ENCODE measurements around the gene RRP1B. TPM values are rescaled to one million over a fixed set of nuclear protein-coding genes. Genes with fewer than 3 reads are reported as not detected.

The RRP1B gene
- total and polyA plus RNA-seq, 2 experiments from 2014 or later, result 54.8 to 95.7 TPM

- TF ChIP-seq, protein P1, sequence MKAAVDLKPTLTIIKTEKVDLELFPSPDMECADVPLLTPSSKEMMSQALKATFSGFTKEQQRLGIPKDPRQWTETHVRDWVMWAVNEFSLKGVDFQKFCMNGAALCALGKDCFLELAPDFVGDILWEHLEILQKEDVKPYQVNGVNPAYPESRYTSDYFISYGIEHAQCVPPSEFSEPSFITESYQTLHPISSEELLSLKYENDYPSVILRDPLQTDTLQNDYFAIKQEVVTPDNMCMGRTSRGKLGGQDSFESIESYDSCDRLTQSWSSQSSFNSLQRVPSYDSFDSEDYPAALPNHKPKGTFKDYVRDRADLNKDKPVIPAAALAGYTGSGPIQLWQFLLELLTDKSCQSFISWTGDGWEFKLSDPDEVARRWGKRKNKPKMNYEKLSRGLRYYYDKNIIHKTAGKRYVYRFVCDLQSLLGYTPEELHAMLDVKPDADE (IDR thresholded peaks at IDR 0.05), result no peak
- TF ChIP-seq EZH2 (IDR thresholded peaks at IDR 0.05; ENCODE audit: low read depth, unreplicated experiment), result no peak
Observed at GRCh38 chr21:43721206-43721605, 61.8 kb downstream of the RRP1B start (continued).

DNA sequence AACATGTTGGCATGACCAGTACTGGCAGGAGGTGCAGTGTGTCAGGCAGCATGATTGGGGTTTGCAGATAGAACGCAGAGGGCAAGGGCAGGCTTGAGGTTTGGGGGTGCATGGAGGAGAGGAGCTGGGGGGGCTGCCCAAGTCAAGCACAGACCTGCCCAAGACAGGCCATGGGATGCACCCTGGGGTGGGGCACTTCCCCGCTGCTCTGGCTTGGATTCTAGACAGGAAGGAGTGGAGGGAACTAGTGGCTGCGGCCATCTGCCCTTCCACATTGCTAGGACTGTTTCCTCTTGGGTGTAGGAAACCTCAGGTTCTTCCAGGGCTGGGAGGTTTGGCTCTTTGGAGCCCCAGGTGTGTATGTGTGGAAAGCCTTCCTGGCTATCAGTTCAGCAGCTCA lies 62.6 kb downstream of the RRP1B start:
- H3K27me3 Mint-ChIP-seq (ENCODE audit: insufficient read depth, low read depth, poor library complexity), result peaks cover 18% of the 10 kb centered on the region
- Histone ChIP-seq H2AFZ (no peak overlapping the region), H3F3A (replicated peaks; ENCODE audit: low read depth) (0 out of 2 replicates have a peak, but pooled peaks cover 8% of the 10 kb centered on the region), H3K27me3 (ENCODE audit: insufficient read depth) (peaks cover 15% of the 10 kb centered on the region), H3K27ac (ENCODE audit: low read depth) (no peak overlapping the region), H3K4me3 (no peak overlapping the region), H3K79me2 (replicated peaks; ENCODE audit: insufficient read depth) (peaks cover 60% of the 10 kb centered on the region), H3K9me2 (ENCODE audit: insufficient read depth) (no peaks in the 10 kb centered on the region), H3K4me2 (no peak overlapping the region), H3K36me3 (ENCODE audit: insufficient read depth) (no peaks in the 10 kb centered on the region), H3K4me1 (ENCODE audit: insufficient read depth) (peaks cover 8% of the 10 kb centered on the region; the same call in 1 of the 2 replicates), H4K20me1 (replicated peaks; ENCODE audit: insufficient read depth) (peaks cover 19% of the 10 kb centered on the region)
- no peak for ATAC-seq
- peaks cover 3% of the 10 kb centered on the region; the same call in 1 of the 3 replicates for H3K9me3 Mint-ChIP-seq
- H3K27ac Mint-ChIP-seq, result peak overlapping the region; percentile 27; the same call in 1 of the 2 replicates
- H3K4me1 Mint-ChIP-seq, result peaks cover 22% of the 10 kb centered on the region
- no peak for DNase-seq (ENCODE audit: low spot score)
- peaks cover 3% of the 10 kb centered on the region; the same call in 2 of the 3 replicates for H3K36me3 Mint-ChIP-seq (ENCODE audit: low read depth)
- H3K4me3 Mint-ChIP-seq, result no peak overlapping the region; the same call in 2 of the 3 replicates
- TF ChIP-seq, protein P2, sequence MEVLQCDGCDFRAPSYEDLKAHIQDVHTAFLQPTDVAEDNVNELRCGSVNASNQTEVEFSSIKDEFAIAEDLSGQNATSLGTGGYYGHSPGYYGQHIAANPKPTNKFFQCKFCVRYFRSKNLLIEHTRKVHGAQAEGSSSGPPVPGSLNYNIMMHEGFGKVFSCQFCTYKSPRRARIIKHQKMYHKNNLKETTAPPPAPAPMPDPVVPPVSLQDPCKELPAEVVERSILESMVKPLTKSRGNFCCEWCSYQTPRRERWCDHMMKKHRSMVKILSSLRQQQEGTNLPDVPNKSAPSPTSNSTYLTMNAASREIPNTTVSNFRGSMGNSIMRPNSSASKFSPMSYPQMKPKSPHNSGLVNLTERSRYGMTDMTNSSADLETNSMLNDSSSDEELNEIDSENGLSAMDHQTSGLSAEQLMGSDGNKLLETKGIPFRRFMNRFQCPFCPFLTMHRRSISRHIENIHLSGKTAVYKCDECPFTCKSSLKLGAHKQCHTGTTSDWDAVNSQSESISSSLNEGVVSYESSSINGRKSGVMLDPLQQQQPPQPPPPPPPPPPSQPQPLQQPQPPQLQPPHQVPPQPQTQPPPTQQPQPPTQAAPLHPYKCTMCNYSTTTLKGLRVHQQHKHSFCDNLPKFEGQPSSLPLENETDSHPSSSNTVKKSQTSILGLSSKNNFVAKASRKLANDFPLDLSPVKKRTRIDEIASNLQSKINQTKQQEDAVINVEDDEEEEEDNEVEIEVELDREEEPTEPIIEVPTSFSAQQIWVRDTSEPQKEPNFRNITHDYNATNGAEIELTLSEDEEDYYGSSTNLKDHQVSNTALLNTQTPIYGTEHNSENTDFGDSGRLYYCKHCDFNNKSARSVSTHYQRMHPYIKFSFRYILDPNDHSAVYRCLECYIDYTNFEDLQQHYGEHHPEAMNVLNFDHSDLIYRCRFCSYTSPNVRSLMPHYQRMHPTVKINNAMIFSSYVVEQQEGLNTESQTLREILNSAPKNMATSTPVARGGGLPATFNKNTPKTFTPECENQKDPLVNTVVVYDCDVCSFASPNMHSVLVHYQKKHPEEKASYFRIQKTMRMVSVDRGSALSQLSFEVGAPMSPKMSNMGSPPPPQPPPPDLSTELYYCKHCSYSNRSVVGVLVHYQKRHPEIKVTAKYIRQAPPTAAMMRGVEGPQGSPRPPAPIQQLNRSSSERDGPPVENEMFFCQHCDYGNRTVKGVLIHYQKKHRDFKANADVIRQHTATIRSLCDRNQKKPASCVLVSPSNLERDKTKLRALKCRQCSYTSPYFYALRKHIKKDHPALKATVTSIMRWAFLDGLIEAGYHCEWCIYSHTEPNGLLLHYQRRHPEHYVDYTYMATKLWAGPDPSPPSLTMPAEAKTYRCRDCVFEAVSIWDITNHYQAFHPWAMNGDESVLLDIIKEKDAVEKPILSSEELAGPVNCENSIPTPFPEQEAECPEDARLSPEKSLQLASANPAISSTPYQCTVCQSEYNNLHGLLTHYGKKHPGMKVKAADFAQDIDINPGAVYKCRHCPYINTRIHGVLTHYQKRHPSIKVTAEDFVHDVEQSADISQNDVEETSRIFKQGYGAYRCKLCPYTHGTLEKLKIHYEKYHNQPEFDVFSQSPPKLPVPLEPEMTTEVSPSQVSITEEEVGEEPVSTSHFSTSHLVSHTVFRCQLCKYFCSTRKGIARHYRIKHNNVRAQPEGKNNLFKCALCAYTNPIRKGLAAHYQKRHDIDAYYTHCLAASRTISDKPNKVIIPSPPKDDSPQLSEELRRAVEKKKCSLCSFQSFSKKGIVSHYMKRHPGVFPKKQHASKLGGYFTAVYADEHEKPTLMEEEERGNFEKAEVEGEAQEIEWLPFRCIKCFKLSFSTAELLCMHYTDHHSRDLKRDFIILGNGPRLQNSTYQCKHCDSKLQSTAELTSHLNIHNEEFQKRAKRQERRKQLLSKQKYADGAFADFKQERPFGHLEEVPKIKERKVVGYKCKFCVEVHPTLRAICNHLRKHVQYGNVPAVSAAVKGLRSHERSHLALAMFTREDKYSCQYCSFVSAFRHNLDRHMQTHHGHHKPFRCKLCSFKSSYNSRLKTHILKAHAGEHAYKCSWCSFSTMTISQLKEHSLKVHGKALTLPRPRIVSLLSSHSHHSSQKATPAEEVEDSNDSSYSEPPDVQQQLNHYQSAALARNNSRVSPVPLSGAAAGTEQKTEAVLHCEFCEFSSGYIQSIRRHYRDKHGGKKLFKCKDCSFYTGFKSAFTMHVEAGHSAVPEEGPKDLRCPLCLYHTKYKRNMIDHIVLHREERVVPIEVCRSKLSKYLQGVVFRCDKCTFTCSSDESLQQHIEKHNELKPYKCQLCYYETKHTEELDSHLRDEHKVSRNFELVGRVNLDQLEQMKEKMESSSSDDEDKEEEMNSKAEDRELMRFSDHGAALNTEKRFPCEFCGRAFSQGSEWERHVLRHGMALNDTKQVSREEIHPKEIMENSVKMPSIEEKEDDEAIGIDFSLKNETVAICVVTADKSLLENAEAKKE (CRISPR knock-in tag; IDR thresholded peaks at IDR 0.05), result no peak
- no peak for TF ChIP-seq CTCF (conservative IDR thresholded peaks at IDR 0.05; ENCODE audit: low read depth in 2 of 2)
- no peak for TF ChIP-seq NANOG (IDR thresholded peaks at IDR 0.05; ENCODE audit: borderline replicate concordance)
- TF ChIP-seq STAT1 (IDR thresholded peaks at IDR 0.05; ENCODE audit: unreplicated experiment), result no peak
- TF ChIP-seq EZH2phosphoT487 (IDR thresholded peaks at IDR 0.05; ENCODE audit: unreplicated experiment), result no peak
- TF ChIP-seq, protein P1 (IDR thresholded peaks at IDR 0.05), result no peak
- no peak for TF ChIP-seq EZH2 (IDR thresholded peaks at IDR 0.05; ENCODE audit: low read depth, unreplicated experiment)
- no peak for TF ChIP-seq JUNB (IDR thresholded peaks at IDR 0.05; ENCODE audit: unreplicated experiment)
- TF ChIP-seq ZNF331 (CRISPR knock-in tag; IDR thresholded peaks at IDR 0.05; ENCODE audit: low read depth), result no peak
- TF ChIP-seq REST (IDR thresholded peaks at IDR 0.05; ENCODE audit: unreplicated experiment), result no peak
- TF ChIP-seq ZNF114 (CRISPR knock-in tag; IDR thresholded peaks at IDR 0.05), result no peak

Measured in GM23338 (cell line).